HK-2 (cell line): ENCODE measurements around the gene GPSM3.
"Not testable (repeated sequence)": the region's sequence is repeated elsewhere in the genome, so short reads cannot be mapped to it uniquely, and the experiment has no call there.

Experiments
- DNase-seq: peaks from one replicate; pipeline ENCODE4 v3.0.0-alpha.2; 2018; ENCODE audit not compliant: unreplicated experiment

The GPSM3 gene

DNA sequence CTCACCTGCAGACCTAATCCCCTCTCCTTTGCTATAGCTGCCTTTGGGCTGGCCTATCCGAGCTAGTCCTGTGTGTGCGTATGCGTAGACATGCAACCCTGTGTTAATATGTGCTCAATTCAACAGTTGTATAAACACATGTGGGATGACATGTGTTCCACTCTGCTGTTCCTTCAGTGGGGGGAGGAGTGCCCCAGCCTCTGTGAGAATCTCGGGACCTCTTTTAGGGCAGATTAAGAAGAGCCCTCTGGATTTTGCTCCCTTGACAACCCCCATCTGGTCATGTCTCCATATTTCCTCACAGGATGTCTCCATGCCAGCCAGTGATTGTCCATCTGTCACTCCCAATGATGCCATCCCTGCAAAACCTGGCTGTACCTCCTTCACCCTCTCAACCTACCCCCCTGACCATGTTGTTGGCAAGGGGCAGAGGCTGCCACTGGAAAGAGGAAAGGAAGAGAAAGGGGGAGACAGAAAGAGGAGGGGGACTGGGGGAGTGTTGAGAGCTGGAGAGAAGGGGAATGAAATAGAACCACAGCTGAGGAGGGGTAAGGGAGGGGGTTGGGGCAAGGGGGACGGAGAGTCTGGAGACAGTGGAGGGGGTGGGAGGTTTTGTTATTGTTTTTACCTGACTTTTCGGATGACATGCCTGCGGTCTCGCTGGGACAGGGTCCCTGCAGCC lies 41.1 kb downstream of the GPSM3 start:
- DNase-seq: no peak

DNA sequence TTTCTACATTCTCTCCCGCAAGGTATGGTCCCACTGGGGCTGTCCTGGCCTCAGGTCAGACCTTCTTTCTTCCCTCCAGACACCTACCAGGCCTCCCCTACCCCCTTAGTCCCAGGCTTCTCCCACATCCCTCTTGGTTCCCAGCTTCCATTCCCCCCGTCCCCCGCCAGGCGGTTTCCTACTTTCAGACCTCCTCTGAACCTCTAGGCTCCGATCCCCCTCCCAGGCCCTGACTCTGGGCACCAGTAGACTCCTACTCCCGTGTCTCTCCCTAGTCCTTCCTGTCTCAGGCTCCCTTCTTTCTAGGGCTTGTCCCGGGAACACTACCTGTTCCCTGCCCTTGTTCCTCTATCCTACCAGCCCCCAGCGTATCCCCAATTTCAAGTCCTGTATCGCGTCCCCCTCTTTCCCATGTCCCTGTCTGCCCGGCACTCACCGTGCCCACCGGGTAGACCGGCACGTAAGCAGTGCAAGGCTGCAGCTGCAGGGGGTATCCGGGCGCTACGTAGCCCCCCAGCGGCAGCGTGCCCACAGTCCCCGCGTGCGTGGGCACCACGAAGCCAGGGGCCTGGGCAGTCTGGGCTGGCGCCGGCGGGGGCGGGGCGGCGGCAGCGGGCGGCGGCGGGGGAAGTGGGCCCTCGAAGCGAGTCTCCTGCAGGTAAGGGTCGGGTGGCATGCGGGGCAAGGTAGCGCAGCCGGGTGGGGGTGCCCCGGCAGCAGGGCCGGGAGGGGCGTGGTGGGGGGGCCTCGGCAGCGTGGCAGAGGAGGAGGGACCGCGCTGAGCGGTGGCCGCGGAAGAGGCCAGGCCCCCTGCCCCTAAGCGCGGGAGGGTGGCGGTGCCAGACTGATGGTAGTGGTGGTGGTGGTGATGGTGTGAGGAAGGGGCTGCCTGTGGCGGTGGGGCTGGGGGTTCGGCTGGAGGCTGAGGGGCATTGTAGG lies 42.2 kb downstream of the GPSM3 start:
- no peak for DNase-seq

- no peak for DNase-seq
Measured at GRCh38 chr6:32149092-32149755, 43.2 kb downstream of the GPSM3 start.

GRCh38 chr6:32148289-32149091 lies 44.0 kb downstream of the GPSM3 start:
- no peak for DNase-seq

- no peak for DNase-seq
Measured at GRCh38 chr6:32147401-32148132, 44.9 kb downstream of the GPSM3 start.

DNA sequence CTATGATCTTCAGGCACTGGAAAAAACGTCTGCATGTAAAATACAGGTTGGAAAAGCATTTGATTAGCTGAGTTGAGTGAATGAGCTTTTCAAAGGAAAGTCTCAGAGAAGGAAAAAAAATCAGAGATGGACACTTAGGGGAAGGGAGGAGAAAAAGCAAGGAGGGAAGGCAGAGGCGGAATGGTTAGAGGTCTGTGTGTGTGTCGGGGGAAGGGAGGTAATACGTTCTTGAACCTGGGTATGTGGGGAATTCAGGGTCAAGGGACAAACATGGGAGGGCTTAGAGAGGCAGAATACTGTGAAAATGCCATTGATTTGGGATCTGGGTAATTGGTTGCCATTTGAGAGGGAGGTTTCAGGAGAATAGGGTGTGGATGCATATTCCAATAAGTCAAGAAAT lies 45.8 kb downstream of the GPSM3 start:
- DNase-seq: no peak

GRCh38 chr6:32146287-32146686 lies 46.2 kb downstream of the GPSM3 start:
- DNase-seq: no peak

GRCh38 chr6:32144238-32144637 lies 48.2 kb downstream of the GPSM3 start:
- DNase-seq: not testable (repeated sequence)
